Esophagus muscularis mucosa (tissue), 3 donors: ENCODE measurements around the gene NVL.

Experiments
- CTCF ChIP-seq, 3 experiments: fragments of 200-600 bp in 2 of 3; fragments of 450-650 bp in 1 of 3; sonication (generic) in 2 of 3; IDR thresholded peaks; one replicate each; pipeline ENCODE4 v1.5.1; 2017 to 2019; ENCODE audit warnings: antibody characterized with exemption in 3 of 3, mild to moderate bottlenecking in 2 of 3, moderate library complexity in 1 of 3
- POLR2A ChIP-seq: fragments of 450-650 bp; IDR thresholded peaks from one replicate; pipeline ENCODE4 v1.6.1; 2017; ENCODE audit warnings: antibody characterized with exemption, moderate library complexity, mild to moderate bottlenecking, low read depth
- POLR2AphosphoS5 ChIP-seq, 2 donors: sonication (generic); formaldehyde crosslinking; IDR thresholded peaks; one replicate each; pipeline ENCODE4 v1.6.1; 2017; ENCODE audit warnings: antibody characterized with exemption in 2 of 2

GRCh38 chr1:224343679-224344078 lies 13.7 kb upstream of the NVL start:
- TF ChIP-seq CTCF (IDR thresholded peaks at IDR 0.05) (no peak), POLR2AphosphoS5 (IDR thresholded peaks at IDR 0.05) (no peak), POLR2A (no peak)
